Stimulated activated CD4-positive, alpha-beta T cell treated with anti-CD3 and anti-CD28 coated beads, Interleukin-2, amount 100 ng/mL, for 24 hours (primary cell): ENCODE measurements around the gene HAPLN3.

ENCODE experiments used
- DNase-seq, 2 donors: peaks; one replicate each; pipeline ENCODE4 v3.0.0-alpha.2; 2020

Gene HAPLN3

GRCh38 chr15:88858934-88859333, 36.4 kb downstream of the HAPLN3 start:
- no peak for DNase-seq

- DNase-seq = no peak
Measured at GRCh38 chr15:88852476-88852875, 42.9 kb downstream of the HAPLN3 start.

GRCh38 chr15:88849376-88850072, 45.8 kb downstream of the HAPLN3 start:
- no peak for DNase-seq

GRCh38 chr15:88848203-88848602, 47.1 kb downstream of the HAPLN3 start:
- no peak for DNase-seq

- no peak for DNase-seq
Measured at GRCh38 chr15:88847144-88847543, 48.2 kb downstream of the HAPLN3 start.

- DNase-seq = no peak
Measured at GRCh38 chr15:88845616-88846015, 49.7 kb downstream of the HAPLN3 start.

GRCh38 chr15:88844749-88845386, 50.5 kb downstream of the HAPLN3 start:
- DNase-seq = no peak

- DNase-seq = no peak
Measured at GRCh38 chr15:88843334-88843733, 52.0 kb downstream of the HAPLN3 start.

- no peak for DNase-seq
Measured at GRCh38 chr15:88842156-88842555, 53.2 kb downstream of the HAPLN3 start.

GRCh38 chr15:88841236-88841635, 54.1 kb downstream of the HAPLN3 start:
- DNase-seq = no peak

- no peak for DNase-seq
Measured at GRCh38 chr15:88839961-88840360, 55.4 kb downstream of the HAPLN3 start.

- no peak for DNase-seq
Measured at GRCh38 chr15:88839146-88839545, 56.2 kb downstream of the HAPLN3 start.

- DNase-seq = no peak
Measured at GRCh38 chr15:88838667-88839066, 56.7 kb downstream of the HAPLN3 start.

- no peak for DNase-seq
Measured at GRCh38 chr15:88835646-88836045, 59.7 kb downstream of the HAPLN3 start.

GRCh38 chr15:88835119-88835518, 60.2 kb downstream of the HAPLN3 start:
- DNase-seq = no peak

GRCh38 chr15:88834211-88834812, 61.0 kb downstream of the HAPLN3 start:
- peak; percentile 20 to 24 for DNase-seq

GRCh38 chr15:88833731-88834100, 61.6 kb downstream of the HAPLN3 start:
- DNase-seq = no peak

- DNase-seq = no peak
Measured at GRCh38 chr15:88832820-88833730, 62.3 kb downstream of the HAPLN3 start.

GRCh38 chr15:88830016-88830415, 65.3 kb downstream of the HAPLN3 start:
- DNase-seq = no peak

GRCh38 chr15:88828791-88829190, 66.6 kb downstream of the HAPLN3 start:
- no peak for DNase-seq
